Colonic mucosa (tissue), 4 donors: ENCODE results near the gene OR8D1. TPM values are rescaled to one million over a fixed set of nuclear protein-coding genes. Genes with fewer than 3 reads are reported as not detected.

Experiments used
- DNase-seq: peaks from one replicate; pipeline ENCODE4 v3.0.0-alpha.2; 2020
- H3K27ac ChIP-seq: fragments of 200-600 bp; one replicate; pipeline ENCODE4 v1.8.0; 2021
- H3K27me3 ChIP-seq: fragments of 200-600 bp; one replicate; pipeline ENCODE4 v1.8.0; 2021
- H3K36me3 ChIP-seq: fragments of 200-600 bp; one replicate; pipeline ENCODE4 v1.8.0; 2021
- H3K4me1 ChIP-seq: fragments of 200-600 bp; one replicate; pipeline ENCODE4 v1.8.0; 2021; ENCODE audit warnings: mild to moderate bottlenecking
- H3K4me3 ChIP-seq: fragments of 200-600 bp; one replicate; pipeline ENCODE4 v1.8.0; 2021
- H3K9ac ChIP-seq, 2 donors: one replicate each; pipeline ENCODE4 v1.7.0; 2013; ENCODE audit warnings: control low read depth in 2 of 2, low read depth in 2 of 2, low read length in 2 of 2
- H3K9me3 ChIP-seq: fragments of 200-600 bp; one replicate; pipeline ENCODE4 v1.8.0; 2021
- CTCF ChIP-seq: fragments of 200-600 bp; IDR thresholded peaks from one replicate; pipeline ENCODE4 v1.8.0; 2022; ENCODE audit warnings: antibody characterized with exemption, mild to moderate bottlenecking
- intact Hi-C: fragments of 100-400 bp; cut with DNase I; formaldehyde crosslinking; loops from one replicate; pipeline ENCODE4 v1.14.1; 2022
- total RNA-seq, 2 donors: library from RNA; stranded (reverse); fragmentation: NEBNext Ultra II Directional in 1 of 2; extraction: Animal tissue kit (Norgen Biotek cat#: 25700) in 1 of 2; gene quantifications; one replicate each; pipeline ENCODE4 v1.2.1, GENCODE V29; 2021
- donor health status: healthy.
- donor health status: DM: no; HTN: no; CAD: no.
- donor health status: DM: no; HTN: no; CAD: no.

Gene OR8D1
- total RNA-seq, 2 donors from 2014 or later, result not detected

GRCh38 chr11:124320097-124320496 is 6.3 kb upstream of the OR8D1 start, which contains the start of gene OR8D2:
Gene OR8D2, minus strand, starts transcription at chr11:124320197. Its CDS starts 0 bp downstream, at chr11:124320197.
- no peaks in the 10 kb centered on the region for H3K4me1 ChIP-seq
- no peak for TF ChIP-seq CTCF
- H3K27me3 ChIP-seq, result no peaks in the 10 kb centered on the region
- DNase-seq, result no peak
- no peak within 1 kb of the TSS for H3K9ac ChIP-seq
- intact Hi-C loops, result no loop called here
- no peak within 1 kb of the TSS for H3K4me3 ChIP-seq
- no peaks in the 10 kb centered on the region for H3K9me3 ChIP-seq
- no peaks in the 10 kb centered on the region for H3K36me3 ChIP-seq
- H3K27ac ChIP-seq, result no peak within 1 kb of the TSS

DNA sequence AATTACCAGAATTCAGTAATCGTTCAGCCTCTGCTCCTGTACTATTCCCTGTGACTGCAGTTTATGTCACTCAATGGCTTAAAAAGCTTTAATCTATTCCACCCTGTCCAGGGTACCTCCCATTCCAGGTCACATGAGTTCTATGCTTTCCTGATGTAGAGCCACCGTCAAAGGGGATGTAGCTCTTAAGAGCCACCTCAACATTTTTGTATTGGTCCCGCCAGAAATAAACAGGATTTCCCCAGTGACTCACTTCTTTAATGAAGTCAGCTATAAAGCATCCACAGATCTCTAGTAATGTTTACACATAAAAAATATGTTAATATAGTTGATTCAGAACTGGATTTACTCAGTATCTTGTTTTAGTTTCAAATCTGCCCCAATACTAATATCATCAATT is 1.3 kb upstream of the OR8D1 start:
- intact Hi-C loops, result no loop called here
- Histone ChIP-seq H3K27me3 (no peaks in the 10 kb centered on the region), H3K9ac (no peak overlapping the region), H3K4me3 (no peak overlapping the region), H3K9me3 (no peaks in the 10 kb centered on the region), H3K4me1 (no peaks in the 10 kb centered on the region), H3K27ac (no peak overlapping the region), H3K36me3 (no peaks in the 10 kb centered on the region)
- no peak for DNase-seq
- TF ChIP-seq CTCF, result no peak

GRCh38 chr11:124313131-124313530 is 618 bp downstream of the OR8D1 start:
- Histone ChIP-seq H3K36me3 (no peaks in the 10 kb centered on the region), H3K4me1 (no peaks in the 10 kb centered on the region), H3K27me3 (no peaks in the 10 kb centered on the region), H3K9me3 (no peaks in the 10 kb centered on the region), H3K27ac (no peak overlapping the region), H3K9ac (no peak overlapping the region), H3K4me3 (no peak overlapping the region)
- no peak for DNase-seq
- intact Hi-C loops, result no loop called here
- no peak for TF ChIP-seq CTCF

- Histone ChIP-seq H3K36me3 (no peaks in the 10 kb centered on the region), H3K4me1 (no peaks in the 10 kb centered on the region), H3K27ac (no peak overlapping the region), H3K9me3 (no peaks in the 10 kb centered on the region), H3K4me3 (no peak overlapping the region), H3K27me3 (no peaks in the 10 kb centered on the region), H3K9ac (no peak overlapping the region)
- intact Hi-C loops, result no loop called here
- TF ChIP-seq CTCF, result no peak
- DNase-seq, result no peak
Observed at GRCh38 chr11:124311670-124312069, 2.1 kb downstream of the OR8D1 start.

DNA sequence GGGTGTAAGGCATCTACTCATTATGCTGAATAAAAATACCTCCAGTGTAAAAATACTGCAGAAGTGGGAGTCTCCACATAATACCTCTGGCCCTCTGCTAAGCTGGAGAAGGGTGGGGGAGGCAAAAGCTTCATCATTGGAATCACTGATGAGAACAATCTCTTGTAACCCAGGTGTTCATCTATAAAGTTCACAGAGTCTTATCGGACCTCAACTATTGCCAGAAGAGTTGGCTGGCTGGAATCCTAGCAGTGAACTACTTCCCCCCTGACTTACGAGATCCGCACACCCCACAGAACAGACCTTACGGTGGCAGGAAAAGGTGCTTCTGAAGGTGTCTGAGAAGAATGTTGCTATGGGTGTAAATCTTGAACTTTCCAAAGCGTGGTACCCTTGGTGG is 2.5 kb downstream of the OR8D1 start:
- no peaks in the 10 kb centered on the region for H3K27me3 ChIP-seq
- H3K9me3 ChIP-seq, result no peaks in the 10 kb centered on the region
- no peaks in the 10 kb centered on the region for H3K4me1 ChIP-seq
- DNase-seq, result no peak
- no peaks in the 10 kb centered on the region for H3K36me3 ChIP-seq
- no peak overlapping the region for H3K27ac ChIP-seq
- intact Hi-C loops, result no loop called here
- no peak for TF ChIP-seq CTCF
- no peak overlapping the region for H3K9ac ChIP-seq
- no peak overlapping the region for H3K4me3 ChIP-seq

DNA sequence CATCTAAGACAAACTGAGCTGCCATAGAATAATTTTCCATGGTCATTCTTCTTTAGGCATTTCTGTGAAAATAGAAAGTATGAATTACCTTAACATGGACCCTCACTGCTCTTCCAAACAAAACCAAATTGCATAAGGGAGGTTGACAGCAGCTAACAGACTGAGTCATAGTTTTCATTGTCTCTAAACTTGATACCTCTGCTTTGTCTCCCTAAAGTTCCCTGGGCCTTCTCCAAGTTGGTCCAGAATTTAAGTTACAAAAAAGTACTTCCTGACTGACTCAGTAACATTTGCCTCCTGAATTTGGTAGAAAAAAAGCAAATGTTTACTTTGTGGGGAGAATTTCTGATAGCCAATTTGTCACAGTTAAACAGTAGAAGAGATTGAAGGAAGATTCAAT is 3.0 kb downstream of the OR8D1 start:
- Histone ChIP-seq H3K4me3 (no peak overlapping the region), H3K4me1 (no peaks in the 10 kb centered on the region), H3K36me3 (no peaks in the 10 kb centered on the region), H3K27ac (no peak overlapping the region), H3K27me3 (no peaks in the 10 kb centered on the region), H3K9me3 (no peaks in the 10 kb centered on the region), H3K9ac (no peak overlapping the region)
- DNase-seq, result no peak
- intact Hi-C loops, result no loop called here
- TF ChIP-seq CTCF, result no peak
